Panc1 (cell line): Measurements from ENCODE around the gene MAP3K20. TPM values are rescaled to one million over a fixed set of nuclear protein-coding genes. Genes with fewer than 3 reads are reported as not detected.

Experiments used
- ATAC-seq: fragments of 200-7000 bp; cut with Tn5 transposase; 2 replicates; pipeline ENCODE4 v1.9.1; 2020; ENCODE audit warnings: mild to moderate bottlenecking, moderate library complexity
- BruUV-seq: library from RNA; stranded (reverse); fragments of 400-500 nt; replicated peaks from 2 replicates; lab custom pipeline; 2021; lab: Mats Ljungman, UMichigan
- CTCF ChIA-PET: fragments of 300-600 bp; sonication (Branson Sonifier 250); formaldehyde crosslinking; loops from one replicate; lab custom pipeline; 2022; ENCODE audit warnings: antibody characterized with exemption; lab: Charles Lee
- POLR2A ChIA-PET: fragments of 300-600 bp; sonication (Branson Sonifier 250); formaldehyde crosslinking; loops from one replicate; lab custom pipeline; 2022; ENCODE audit warnings: antibody characterized with exemption; lab: Charles Lee
- DNase-seq: peaks from one replicate; pipeline ENCODE4 v3.0.0-alpha.2; 2010; ENCODE audit warnings: low read depth, low spot score
- H3K27ac ChIP-seq: 2 replicates; pipeline ENCODE4 v1.5.1; 2011; ENCODE audit warnings: mild to moderate bottlenecking, low read length, inconsistent platforms
- H3K27me3 ChIP-seq: fragments of 200-500 bp; sonication (Bioruptor generic); 2 replicates; pipeline ENCODE4 v1.6.0; 2014; ENCODE audit warnings: low read length, inconsistent platforms; ENCODE audit not compliant: control insufficient read depth, insufficient read depth
- H3K36me3 ChIP-seq: fragments of 200-500 bp; sonication (Bioruptor generic); 2 replicates; pipeline ENCODE4 v1.5.1; 2014; ENCODE audit warnings: inconsistent platforms, mild to moderate bottlenecking, low read length, moderate library complexity; ENCODE audit not compliant: control insufficient read depth, insufficient read depth
- H3K4me1 ChIP-seq: 2 replicates; pipeline ENCODE4 v1.5.1; 2011; ENCODE audit warnings: inconsistent platforms, mild to moderate bottlenecking, low read length, moderate library complexity; ENCODE audit not compliant: control insufficient read depth, insufficient read depth
- H3K4me3 ChIP-seq, 2 experiments: 2 replicates each; pipeline ENCODE4 v1.5.1; 2011 to 2012; ENCODE audit warnings: low read depth in 2 of 2, low read length in 2 of 2, mild to moderate bottlenecking in 2 of 2, inconsistent platforms in 1 of 2, moderate library complexity in 1 of 2
- H3K9me3 ChIP-seq: fragments of 200-500 bp; sonication (Bioruptor generic); 2 replicates; pipeline ENCODE4 v1.5.1; 2014; ENCODE audit warnings: low read depth, mild to moderate bottlenecking, inconsistent platforms, low read length, moderate library complexity; ENCODE audit not compliant: control insufficient read depth, insufficient read depth
- POLR2AphosphoS5 ChIP-seq: IDR thresholded peaks from 2 replicates; pipeline ENCODE4 v1.6.1; 2012; ENCODE audit warnings: mild to moderate bottlenecking, low read depth, low read length, moderate library complexity
- SIN3A ChIP-seq: IDR thresholded peaks from 2 replicates; pipeline ENCODE4 v1.6.1; 2012; ENCODE audit warnings: low read depth, mild to moderate bottlenecking, low read length, moderate library complexity, borderline replicate concordance; ENCODE audit not compliant: insufficient read depth
- TCF7L2 ChIP-seq: IDR thresholded peaks from 2 replicates; pipeline ENCODE4 v1.6.1; 2011; ENCODE audit warnings: mild to moderate bottlenecking, low read depth, low read length, inconsistent platforms
- in situ Hi-C: cut with HindIII; loops from 2 replicates; pipeline ENCODE4 v1.10.0; 2016; ENCODE audit warnings: low sequenced_read_pairs, low pct_unique_long_range_greater_than_20kb
- intact Hi-C: fragments of 100-400 bp; cut with micrococcal nuclease; formaldehyde crosslinking; loops from one replicate; pipeline ENCODE4 v1.10.0; 2022; ENCODE audit not compliant: unreplicated experiment
- total RNA-seq: library from RNA; stranded (reverse); gene quantifications from one replicate; pipeline ENCODE4 v1.2.1, GENCODE V29; 2021; ENCODE audit not compliant: unreplicated experiment
- TF ChIP-seq, protein P1 (sequence below): fragments of 450-650 bp; IDR thresholded peaks from 2 replicates; pipeline ENCODE4 v1.5.1; 2017; ENCODE audit warnings: mild to moderate bottlenecking
- TF ChIP-seq, protein P2 (sequence below), 2 experiments: IDR thresholded peaks; 2 replicates each; pipeline ENCODE4 v1.6.1; 2011 to 2012; ENCODE audit warnings: low read depth in 2 of 2, control low read depth in 1 of 2, low read length in 1 of 2, mild to moderate bottlenecking in 1 of 2, moderate library complexity in 1 of 2; ENCODE audit not compliant: insufficient read depth in 1 of 2

MAP3K20 gene
- total RNA-seq, 1 experiment from 2014 or later = 121 TPM

DNA sequence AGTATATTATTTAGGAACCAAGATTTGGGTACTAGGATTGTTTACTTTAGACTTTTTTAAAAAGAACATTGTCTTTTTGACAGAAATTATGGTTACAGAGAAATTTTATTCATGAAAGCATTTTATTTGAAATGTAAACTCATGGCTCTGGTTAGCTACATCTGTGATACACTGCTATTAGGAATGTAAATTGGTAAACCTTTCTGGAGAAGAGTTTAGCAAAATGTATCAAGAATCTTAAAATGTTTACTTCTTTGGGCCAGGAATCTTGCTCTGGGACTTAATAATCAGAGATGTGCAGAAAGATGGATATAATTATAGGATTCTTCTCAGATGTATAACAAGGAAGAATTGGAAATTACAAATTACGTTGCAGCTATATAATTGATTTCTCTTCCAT is 19.7 kb downstream of the MAP3K20 start:
- Histone ChIP-seq H3K4me3 (no peak overlapping the region), H3K36me3 (peaks cover 25% of the 10 kb centered on the region; the same call in 1 of the 2 replicates), H3K27me3 (no peaks in the 10 kb centered on the region), H3K4me1 (peaks cover 54% of the 10 kb centered on the region), H3K9me3 (no peaks in the 10 kb centered on the region), H3K27ac (peak overlapping the region; percentile 99)
- CTCF ChIA-PET = interaction anchor here (0.7 kb wide), 1 partner anchor 68 kb away, joined by 3 read pairs; no protein-coding TSS in a partner anchor
- intact Hi-C loops (no loop called here), in situ Hi-C loops (no loop called here)
- DNase-seq (no peak), ATAC-seq (no peak)
- no TSS peak for BruUV-seq
- TF ChIP-seq, protein P1, sequence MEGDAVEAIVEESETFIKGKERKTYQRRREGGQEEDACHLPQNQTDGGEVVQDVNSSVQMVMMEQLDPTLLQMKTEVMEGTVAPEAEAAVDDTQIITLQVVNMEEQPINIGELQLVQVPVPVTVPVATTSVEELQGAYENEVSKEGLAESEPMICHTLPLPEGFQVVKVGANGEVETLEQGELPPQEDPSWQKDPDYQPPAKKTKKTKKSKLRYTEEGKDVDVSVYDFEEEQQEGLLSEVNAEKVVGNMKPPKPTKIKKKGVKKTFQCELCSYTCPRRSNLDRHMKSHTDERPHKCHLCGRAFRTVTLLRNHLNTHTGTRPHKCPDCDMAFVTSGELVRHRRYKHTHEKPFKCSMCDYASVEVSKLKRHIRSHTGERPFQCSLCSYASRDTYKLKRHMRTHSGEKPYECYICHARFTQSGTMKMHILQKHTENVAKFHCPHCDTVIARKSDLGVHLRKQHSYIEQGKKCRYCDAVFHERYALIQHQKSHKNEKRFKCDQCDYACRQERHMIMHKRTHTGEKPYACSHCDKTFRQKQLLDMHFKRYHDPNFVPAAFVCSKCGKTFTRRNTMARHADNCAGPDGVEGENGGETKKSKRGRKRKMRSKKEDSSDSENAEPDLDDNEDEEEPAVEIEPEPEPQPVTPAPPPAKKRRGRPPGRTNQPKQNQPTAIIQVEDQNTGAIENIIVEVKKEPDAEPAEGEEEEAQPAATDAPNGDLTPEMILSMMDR = no peak
- no peak for TF ChIP-seq SIN3A
- no peak for TF ChIP-seq TCF7L2
- TF ChIP-seq, protein P2, sequence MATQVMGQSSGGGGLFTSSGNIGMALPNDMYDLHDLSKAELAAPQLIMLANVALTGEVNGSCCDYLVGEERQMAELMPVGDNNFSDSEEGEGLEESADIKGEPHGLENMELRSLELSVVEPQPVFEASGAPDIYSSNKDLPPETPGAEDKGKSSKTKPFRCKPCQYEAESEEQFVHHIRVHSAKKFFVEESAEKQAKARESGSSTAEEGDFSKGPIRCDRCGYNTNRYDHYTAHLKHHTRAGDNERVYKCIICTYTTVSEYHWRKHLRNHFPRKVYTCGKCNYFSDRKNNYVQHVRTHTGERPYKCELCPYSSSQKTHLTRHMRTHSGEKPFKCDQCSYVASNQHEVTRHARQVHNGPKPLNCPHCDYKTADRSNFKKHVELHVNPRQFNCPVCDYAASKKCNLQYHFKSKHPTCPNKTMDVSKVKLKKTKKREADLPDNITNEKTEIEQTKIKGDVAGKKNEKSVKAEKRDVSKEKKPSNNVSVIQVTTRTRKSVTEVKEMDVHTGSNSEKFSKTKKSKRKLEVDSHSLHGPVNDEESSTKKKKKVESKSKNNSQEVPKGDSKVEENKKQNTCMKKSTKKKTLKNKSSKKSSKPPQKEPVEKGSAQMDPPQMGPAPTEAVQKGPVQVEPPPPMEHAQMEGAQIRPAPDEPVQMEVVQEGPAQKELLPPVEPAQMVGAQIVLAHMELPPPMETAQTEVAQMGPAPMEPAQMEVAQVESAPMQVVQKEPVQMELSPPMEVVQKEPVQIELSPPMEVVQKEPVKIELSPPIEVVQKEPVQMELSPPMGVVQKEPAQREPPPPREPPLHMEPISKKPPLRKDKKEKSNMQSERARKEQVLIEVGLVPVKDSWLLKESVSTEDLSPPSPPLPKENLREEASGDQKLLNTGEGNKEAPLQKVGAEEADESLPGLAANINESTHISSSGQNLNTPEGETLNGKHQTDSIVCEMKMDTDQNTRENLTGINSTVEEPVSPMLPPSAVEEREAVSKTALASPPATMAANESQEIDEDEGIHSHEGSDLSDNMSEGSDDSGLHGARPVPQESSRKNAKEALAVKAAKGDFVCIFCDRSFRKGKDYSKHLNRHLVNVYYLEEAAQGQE (IDR thresholded peaks at IDR 0.05; ENCODE audit: insufficient read depth in 1 of 2, low read depth in 2 of 2, low read length in 1 of 2) = no peak
- POLR2A ChIA-PET = no interaction called here

DNA sequence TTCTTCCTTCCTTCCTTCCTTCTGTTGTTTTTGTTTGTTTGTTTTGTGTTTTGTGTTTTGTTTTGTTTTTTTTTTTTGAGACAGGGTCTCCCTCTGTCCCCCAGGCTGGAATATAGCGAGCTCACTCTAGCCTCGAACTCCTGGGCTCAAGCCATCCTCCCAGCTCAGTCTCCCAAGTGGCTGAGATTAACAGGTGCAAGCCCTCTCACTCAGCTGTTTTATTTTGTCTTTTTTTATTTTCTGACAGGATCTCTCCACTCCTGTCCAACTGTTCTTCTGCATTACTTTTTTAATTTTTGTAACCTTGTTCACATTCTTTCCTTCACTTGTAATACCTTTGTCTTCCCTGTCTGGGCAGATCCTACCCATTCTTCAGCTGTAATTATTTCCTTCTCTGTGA is 23.6 kb downstream of the MAP3K20 start:
- peaks cover 20% of the 10 kb centered on the region; the same call in 1 of the 2 replicates for H3K36me3 ChIP-seq
- in situ Hi-C loops = no loop called here
- peaks cover 38% of the 10 kb centered on the region for H3K4me1 ChIP-seq
- H3K27ac ChIP-seq = peak overlapping the region; percentile 99
- BruUV-seq = no TSS peak
- H3K9me3 ChIP-seq = no peaks in the 10 kb centered on the region
- ATAC-seq (peak; percentile 29; the same call in 1 of the 2 replicates), DNase-seq (no peak)
- no peaks in the 10 kb centered on the region for H3K27me3 ChIP-seq
- TF ChIP-seq SIN3A (no peak), POLR2AphosphoS5 (no peak), TCF7L2 (no peak)
- TF ChIP-seq, protein P1 = no peak
- TF ChIP-seq, protein P2 (IDR thresholded peaks at IDR 0.05; ENCODE audit: insufficient read depth in 1 of 2, low read depth in 2 of 2, low read length in 1 of 2) = no peak
- POLR2A ChIA-PET = interaction anchor here (1.2 kb wide), 1 partner anchor 19 kb away, joined by 3 read pairs; no protein-coding TSS in a partner anchor
- CTCF ChIA-PET = interaction anchor here (0.8 kb wide), 1 partner anchor 110 kb away, joined by 6 read pairs; no protein-coding TSS in a partner anchor
- H3K4me3 ChIP-seq = no peak overlapping the region
- intact Hi-C loops = no loop called here
